ENCODE measurements around the gene OR8B3.
"Not testable (repeated sequence)": the region's sequence is repeated elsewhere in the genome, so short reads cannot be mapped to it uniquely, and the experiment has no call there.

The OR8B3 gene

GRCh38 chr11:124421043-124421442, 22.2 kb upstream of the OR8B3 start:
- Histone ChIP-seq H3K27ac (no peak overlapping the region), H3K36me3 (no peaks in the 10 kb centered on the region), H3K27me3 (no peaks in the 10 kb centered on the region), H3K4me2 (no peak overlapping the region), H3K4me3 (no peak overlapping the region), H3K9me3 (no peaks in the 10 kb centered on the region), H4K20me1 (no peaks in the 10 kb centered on the region), H3K4me1 (no peaks in the 10 kb centered on the region), H3K9ac (no peak overlapping the region)
- no peak for TF ChIP-seq Cebpa-rat (IDR thresholded peaks at IDR 0.05)

GRCh38 chr11:124415356-124415923, 16.6 kb upstream of the OR8B3 start:
- Histone ChIP-seq H3K4me2 (no peak overlapping the region), H3K36me3 (no peaks in the 10 kb centered on the region), H3K27me3 (no peaks in the 10 kb centered on the region), H3K4me1 (no peaks in the 10 kb centered on the region), H4K20me1 (no peaks in the 10 kb centered on the region), H3K4me3 (no peak overlapping the region), H3K27ac (no peak overlapping the region), H3K9me3 (no peaks in the 10 kb centered on the region), H3K9ac (no peak overlapping the region)
- TF ChIP-seq Cebpa-rat (IDR thresholded peaks at IDR 0.05): no peak

GRCh38 chr11:124409906-124410305, 11.1 kb upstream of the OR8B3 start:
- H3K9me3 ChIP-seq: no peaks in the 10 kb centered on the region

GRCh38 chr11:124405581-124405980, 6.8 kb upstream of the OR8B3 start:
- no peaks in the 10 kb centered on the region for H4K20me1 ChIP-seq
- H3K27me3 ChIP-seq: no peaks in the 10 kb centered on the region
- no peak overlapping the region for H3K27ac ChIP-seq
- H3K36me3 ChIP-seq: no peaks in the 10 kb centered on the region
- no peak overlapping the region for H3K4me3 ChIP-seq
- H3K4me2 ChIP-seq: 0 out of 2 replicates have a peak overlapping the region, but pooled peaks have one; percentile 7
- no peak overlapping the region for H3K9ac ChIP-seq
- no peaks in the 10 kb centered on the region for H3K9me3 ChIP-seq
- H3K4me1 ChIP-seq: 0 out of 2 replicates have a peak, but pooled peaks cover 6% of the 10 kb centered on the region
- TF ChIP-seq Cebpa-rat (IDR thresholded peaks at IDR 0.05): no peak

More at GRCh38 chr11:124409906-124410305, 11.1 kb upstream of the OR8B3 start:
- no peaks in the 10 kb centered on the region for H4K20me1 ChIP-seq
- TF ChIP-seq Cebpa-rat (IDR thresholded peaks at IDR 0.05): no peak
- no peak overlapping the region for H3K4me2 ChIP-seq
- H3K4me1 ChIP-seq: 0 out of 2 replicates have a peak, but pooled peaks cover 6% of the 10 kb centered on the region
- no peak overlapping the region for H3K4me3 ChIP-seq
- no peak overlapping the region for H3K27ac ChIP-seq
- no peaks in the 10 kb centered on the region for H3K36me3 ChIP-seq
- H3K9ac ChIP-seq: no peak overlapping the region
- no peaks in the 10 kb centered on the region for H3K27me3 ChIP-seq

GRCh38 chr11:124403186-124403585, 4.4 kb upstream of the OR8B3 start:
- not testable (repeated sequence) for H3K4me1 ChIP-seq, H3K4me2 ChIP-seq, H3K36me3 ChIP-seq, H3K4me3 ChIP-seq, H3K27me3 ChIP-seq, H3K27ac ChIP-seq, H4K20me1 ChIP-seq, H3K9me3 ChIP-seq, H3K9ac ChIP-seq

- TF ChIP-seq Cebpa-rat (IDR thresholded peaks at IDR 0.05): no peak
- H3K27ac ChIP-seq: no peak overlapping the region
Observed at GRCh38 chr11:124402326-124402922, 3.6 kb upstream of the OR8B3 start.

GRCh38 chr11:124396847-124397246, 2.0 kb downstream of the OR8B3 start:
- H3K4me2 ChIP-seq, H3K27ac ChIP-seq, H4K20me1 ChIP-seq, H3K27me3 ChIP-seq, H3K9me3 ChIP-seq, H3K9ac ChIP-seq, H3K36me3 ChIP-seq, H3K4me1 ChIP-seq, H3K4me3 ChIP-seq: not testable (repeated sequence)

More at GRCh38 chr11:124402326-124402922, 3.6 kb upstream of the OR8B3 start:
- H3K27me3 ChIP-seq: no peaks in the 10 kb centered on the region
- 0 out of 2 replicates have a peak, but pooled peaks cover 6% of the 10 kb centered on the region for H3K4me1 ChIP-seq
- no peak overlapping the region for H3K4me3 ChIP-seq
- no peak overlapping the region for H3K9ac ChIP-seq
- H3K9me3 ChIP-seq: no peaks in the 10 kb centered on the region
- no peaks in the 10 kb centered on the region for H4K20me1 ChIP-seq
- H3K4me2 ChIP-seq: no peak overlapping the region
- H3K36me3 ChIP-seq: no peaks in the 10 kb centered on the region

GRCh38 chr11:124394408-124394807, 4.4 kb downstream of the OR8B3 start:
- Histone ChIP-seq H3K4me3 (no peak overlapping the region), H3K4me1 (no peaks in the 10 kb centered on the region), H3K9ac (no peak overlapping the region), H3K9me3 (no peaks in the 10 kb centered on the region), H3K36me3 (no peaks in the 10 kb centered on the region), H4K20me1 (no peaks in the 10 kb centered on the region), H3K27me3 (no peaks in the 10 kb centered on the region), H3K4me2 (no peak overlapping the region), H3K27ac (no peak overlapping the region)
- no peak for TF ChIP-seq Cebpa-rat (IDR thresholded peaks at IDR 0.05)

- no peak for TF ChIP-seq Cebpa-rat (IDR thresholded peaks at IDR 0.05)
- Histone ChIP-seq H3K4me1 (no peaks in the 10 kb centered on the region), H3K4me3 (no peak within 1 kb of the TSS), H3K27ac (no peak within 1 kb of the TSS), H3K9ac (no peak within 1 kb of the TSS), H3K27me3 (no peaks in the 10 kb centered on the region), H3K36me3 (no peaks in the 10 kb centered on the region), H3K9me3 (no peaks in the 10 kb centered on the region), H3K4me2 (no peak within 1 kb of the TSS), H4K20me1 (no peaks in the 10 kb centered on the region)
Observed at GRCh38 chr11:124384399-124384798, 14.4 kb downstream of the OR8B3 start, which contains the start of gene OR8B2. Gene OR8B2, minus strand, starts transcription at chr11:124384499. Its CDS starts 1,156 bp downstream, at chr11:124383343.

GRCh38 chr11:124382857-124383256, 16.0 kb downstream of the OR8B3 start:
- not testable (repeated sequence) for H3K4me2 ChIP-seq, H3K27me3 ChIP-seq, H3K4me1 ChIP-seq, H3K9me3 ChIP-seq, H3K27ac ChIP-seq, H3K9ac ChIP-seq, H3K36me3 ChIP-seq, H4K20me1 ChIP-seq, H3K4me3 ChIP-seq

Measured in BLaER1 (cell line).